CD4-positive, alpha-beta T cell (primary cell): ENCODE data around the gene NPHP1. TPM values are rescaled to one million over a fixed set of nuclear protein-coding genes. Genes with fewer than 3 reads are reported as not detected.

Source experiments
- ATAC-seq: fragments of 200-7000 bp; cut with Tn5 transposase; one replicate; pipeline ENCODE4 v1.10.0; 2022; ENCODE audit warnings: mild to moderate bottlenecking; ENCODE audit not compliant: poor library complexity
- CTCF ChIA-PET: fragments of 350-600 bp; sonication (Branson Sonifier 250); formaldehyde crosslinking; loops from one replicate; lab custom pipeline; 2021; ENCODE audit warnings: antibody characterized with exemption, inconsistent platforms; lab: Charles Lee
- POLR2A ChIA-PET: fragments of 350-600 bp; sonication (Branson Sonifier 250); formaldehyde crosslinking; loops from one replicate; lab custom pipeline; 2021; ENCODE audit warnings: antibody characterized with exemption, inconsistent platforms; lab: Charles Lee
- DNase-seq, 14 experiments: peaks; one replicate each; pipeline ENCODE4 v3.0.0-alpha.2; 2013 to 2020; ENCODE audit warnings: mixed read lengths in 2 of 14
- H3K27ac ChIP-seq, 2 donors: one replicate each; pipeline versions ENCODE4 v1.5.1 to v1.7.0; 2013; ENCODE audit warnings: low read length in 2 of 2, low read depth in 1 of 2, mild to moderate bottlenecking in 1 of 2
- H3K27me3 ChIP-seq, 2 experiments: 1 replicate in 1 of 2; 2 replicates in 1 of 2; pipeline versions ENCODE4 v1.6.1 to v1.7.0; 2013; ENCODE audit warnings: low read length in 2 of 2, control low read depth in 1 of 2, mild to moderate bottlenecking in 1 of 2, moderate library complexity in 1 of 2; ENCODE audit not compliant: insufficient read depth in 2 of 2, control insufficient read depth in 1 of 2
- H3K36me3 ChIP-seq: one replicate; pipeline ENCODE4 v1.6.1; 2013; ENCODE audit warnings: low read length, control low read depth; ENCODE audit not compliant: insufficient read depth
- H3K4me1 ChIP-seq: one replicate; pipeline ENCODE4 v1.6.1; 2013; ENCODE audit warnings: low read length, control low read depth; ENCODE audit not compliant: insufficient read depth
- H3K4me3 ChIP-seq: one replicate; pipeline ENCODE4 v1.5.1; 2013; ENCODE audit warnings: mild to moderate bottlenecking, low read length, moderate library complexity
- H3K9me3 ChIP-seq, 2 experiments: 1 replicate in 1 of 2; 2 replicates in 1 of 2; pipeline versions ENCODE4 v1.6.1 to v1.7.0; 2013; ENCODE audit warnings: low read length in 2 of 2, mild to moderate bottlenecking in 2 of 2, control low read depth in 1 of 2, moderate library complexity in 1 of 2; ENCODE audit not compliant: control insufficient read depth in 1 of 2, insufficient read depth in 1 of 2
- H3K27ac Mint-ChIP-seq: one replicate; pipeline ENCODE4 v1.8.0; 2020; ENCODE audit warnings: mixed read lengths
- H3K27me3 Mint-ChIP-seq: one replicate; pipeline ENCODE4 v1.8.0; 2021; ENCODE audit warnings: mixed read lengths
- H3K36me3 Mint-ChIP-seq: one replicate; pipeline ENCODE4 v1.8.0; 2021; ENCODE audit warnings: low read depth, mixed read lengths
- H3K4me1 Mint-ChIP-seq: one replicate; pipeline ENCODE4 v1.8.0; 2021; ENCODE audit warnings: low read depth, mixed read lengths
- H3K4me3 Mint-ChIP-seq: one replicate; pipeline ENCODE4 v1.8.0; 2020; ENCODE audit warnings: mild to moderate bottlenecking, mixed read lengths
- H3K9me3 Mint-ChIP-seq: one replicate; pipeline ENCODE4 v1.8.0; 2020; ENCODE audit warnings: mixed read lengths
- CTCF ChIP-seq: fragments of 200-600 bp; IDR thresholded peaks from one replicate; pipeline ENCODE4 v1.8.0; 2022; ENCODE audit warnings: antibody characterized with exemption, mild to moderate bottlenecking
- intact Hi-C, 2 experiments: fragments of 100-400 bp; cut with DNase I in 1 of 2; cut with micrococcal nuclease in 1 of 2; formaldehyde crosslinking; loops; one replicate each; pipeline versions ENCODE4 v1.15.1 to v1.9.0; 2023 to 2025; cut with DNase I, micrococcal nuclease
- total RNA-seq, 174 experiments: library from RNA in 2 of 174; stranded (reverse) in 2 of 174; gene quantifications; one replicate each; pipeline ENCODE4 v1.2.3 and lab custom pipeline; 2021 to 2026

Gene NPHP1
- total RNA-seq, 2 experiments from 2014 or later: 0.33 to 0.98 TPM

- ATAC-seq (no peak), DNase-seq (no peak)
- Mint-ChIP-seq H3K9me3 (no peaks in the 10 kb centered on the region), H3K4me3 (no peak overlapping the region), H3K27ac (no peak overlapping the region), H3K36me3 (no peaks in the 10 kb centered on the region), H3K4me1 (no peaks in the 10 kb centered on the region), H3K27me3 (peaks cover 44% of the 10 kb centered on the region)
- H3K36me3 ChIP-seq: no peaks in the 10 kb centered on the region
- TF ChIP-seq CTCF: no peak
- H3K4me3 ChIP-seq: no peak overlapping the region
- peaks cover 0 to 4% of the 10 kb centered on the region in 2 experiments for H3K9me3 ChIP-seq
- H3K27ac ChIP-seq: no peak overlapping the region
- POLR2A ChIA-PET: no interaction called here
- H3K27me3 ChIP-seq: peaks cover 18 to 25% of the 10 kb centered on the region in 2 experiments
- no peaks in the 10 kb centered on the region for H3K4me1 ChIP-seq
- CTCF ChIA-PET: no interaction called here
- intact Hi-C loops: no loop called here
These were observed 83.8 kb downstream of the NPHP1 start for GRCh38 chr2:110121052-110121334.

- Mint-ChIP-seq H3K27ac (no peak overlapping the region), H3K9me3 (no peaks in the 10 kb centered on the region), H3K36me3 (no peaks in the 10 kb centered on the region), H3K4me3 (no peak overlapping the region), H3K4me1 (no peaks in the 10 kb centered on the region), H3K27me3 (peaks cover 47% of the 10 kb centered on the region)
- H3K27me3 ChIP-seq: peaks cover 23 to 29% of the 10 kb centered on the region in 2 experiments
- no peak overlapping the region for H3K27ac ChIP-seq
- no peak for TF ChIP-seq CTCF
- POLR2A ChIA-PET: no interaction called here
- H3K36me3 ChIP-seq: no peaks in the 10 kb centered on the region
- DNase-seq (no peak), ATAC-seq (no peak)
- CTCF ChIA-PET: no interaction called here
- intact Hi-C loops: no loop called here
- H3K4me3 ChIP-seq: no peak overlapping the region
- no peaks in the 10 kb centered on the region for H3K4me1 ChIP-seq
- peaks cover 0 to 6% of the 10 kb centered on the region in 2 experiments for H3K9me3 ChIP-seq
These were observed 84.4 kb downstream of the NPHP1 start for GRCh38 chr2:110120171-110121051.

DNA sequence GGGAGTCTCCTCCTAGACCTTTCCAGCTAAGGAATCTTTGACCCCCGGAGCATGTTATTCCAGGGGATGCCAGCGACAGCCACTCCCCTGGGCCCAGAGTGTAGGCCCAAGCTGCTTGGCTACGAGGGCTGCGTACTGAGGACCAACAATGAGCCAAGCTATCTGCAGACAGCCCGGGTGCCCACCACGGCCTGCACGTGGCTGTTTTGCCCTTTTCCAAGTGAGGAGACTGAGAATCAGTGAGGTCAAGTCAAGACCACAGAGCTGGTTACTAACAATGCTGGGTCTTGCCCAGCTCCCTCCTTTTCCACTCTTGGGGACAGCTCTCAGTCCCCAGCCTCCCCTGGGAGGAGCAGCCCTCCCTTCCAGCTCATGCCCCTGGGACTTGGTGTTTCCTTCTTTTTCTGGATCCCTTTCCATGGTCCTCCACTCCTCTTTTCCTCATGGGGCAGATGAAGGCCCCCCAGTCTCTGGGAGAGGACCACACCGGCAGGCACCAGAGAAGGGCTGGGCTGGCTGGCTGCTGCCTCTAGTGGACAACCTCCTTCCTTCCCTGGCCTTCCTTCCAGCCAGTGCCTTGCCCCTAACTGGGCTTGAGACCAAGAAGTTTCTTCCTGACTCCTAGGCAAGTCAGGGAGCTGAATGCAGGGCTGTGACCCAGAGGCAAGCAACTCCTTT is 88.6 kb downstream of the NPHP1 start:
- CTCF ChIA-PET: no interaction called here
- peaks cover 36 to 39% of the 10 kb centered on the region in 2 experiments for H3K27me3 ChIP-seq
- no peak for TF ChIP-seq CTCF
- no peaks in the 10 kb centered on the region for H3K4me1 ChIP-seq
- no peak overlapping the region for H3K4me3 ChIP-seq
- H3K27ac ChIP-seq: no peak overlapping the region
- H3K36me3 ChIP-seq: no peaks in the 10 kb centered on the region
- peaks cover 81% of the 10 kb centered on the region for H3K27me3 Mint-ChIP-seq
- peaks cover 0 to 6% of the 10 kb centered on the region in 2 experiments for H3K9me3 ChIP-seq
- H3K4me1 Mint-ChIP-seq: no peaks in the 10 kb centered on the region
- DNase-seq (no peak), ATAC-seq (no peak)
- H3K36me3 Mint-ChIP-seq: no peaks in the 10 kb centered on the region
- no peaks in the 10 kb centered on the region for H3K9me3 Mint-ChIP-seq
- no peak overlapping the region for H3K4me3 Mint-ChIP-seq
- POLR2A ChIA-PET: no interaction called here
- H3K27ac Mint-ChIP-seq: no peak overlapping the region
- intact Hi-C loops: no loop called here
